CD4-positive, alpha-beta T cell (primary cell): Measurements from ENCODE around the gene VPS41. TPM values are rescaled to one million over a fixed set of nuclear protein-coding genes. Genes with fewer than 3 reads are reported as not detected.

Experiments
- ATAC-seq: fragments of 200-7000 bp; cut with Tn5 transposase; one replicate; pipeline ENCODE4 v1.10.0; 2022; ENCODE audit warnings: mild to moderate bottlenecking; ENCODE audit not compliant: poor library complexity
- CTCF ChIA-PET: fragments of 350-600 bp; sonication (Branson Sonifier 250); formaldehyde crosslinking; loops from one replicate; lab custom pipeline; 2021; ENCODE audit warnings: antibody characterized with exemption, inconsistent platforms; lab: Charles Lee
- POLR2A ChIA-PET: fragments of 350-600 bp; sonication (Branson Sonifier 250); formaldehyde crosslinking; loops from one replicate; lab custom pipeline; 2021; ENCODE audit warnings: antibody characterized with exemption, inconsistent platforms; lab: Charles Lee
- DNase-seq, 14 experiments: peaks; one replicate each; pipeline ENCODE4 v3.0.0-alpha.2; 2013 to 2020; ENCODE audit warnings: mixed read lengths in 2 of 14
- H3K27ac ChIP-seq, 2 donors: one replicate each; pipeline versions ENCODE4 v1.5.1 to v1.7.0; 2013; ENCODE audit warnings: low read length in 2 of 2, low read depth in 1 of 2, mild to moderate bottlenecking in 1 of 2
- H3K27me3 ChIP-seq, 2 experiments: 1 replicate in 1 of 2; 2 replicates in 1 of 2; pipeline versions ENCODE4 v1.6.1 to v1.7.0; 2013; ENCODE audit warnings: low read length in 2 of 2, control low read depth in 1 of 2, mild to moderate bottlenecking in 1 of 2, moderate library complexity in 1 of 2; ENCODE audit not compliant: insufficient read depth in 2 of 2, control insufficient read depth in 1 of 2
- H3K36me3 ChIP-seq: one replicate; pipeline ENCODE4 v1.6.1; 2013; ENCODE audit warnings: low read length, control low read depth; ENCODE audit not compliant: insufficient read depth
- H3K4me1 ChIP-seq: one replicate; pipeline ENCODE4 v1.6.1; 2013; ENCODE audit warnings: low read length, control low read depth; ENCODE audit not compliant: insufficient read depth
- H3K4me3 ChIP-seq: one replicate; pipeline ENCODE4 v1.5.1; 2013; ENCODE audit warnings: mild to moderate bottlenecking, low read length, moderate library complexity
- H3K9me3 ChIP-seq, 2 experiments: 1 replicate in 1 of 2; 2 replicates in 1 of 2; pipeline versions ENCODE4 v1.6.1 to v1.7.0; 2013; ENCODE audit warnings: low read length in 2 of 2, mild to moderate bottlenecking in 2 of 2, control low read depth in 1 of 2, moderate library complexity in 1 of 2; ENCODE audit not compliant: control insufficient read depth in 1 of 2, insufficient read depth in 1 of 2
- H3K27ac Mint-ChIP-seq: one replicate; pipeline ENCODE4 v1.8.0; 2020; ENCODE audit warnings: mixed read lengths
- H3K27me3 Mint-ChIP-seq: one replicate; pipeline ENCODE4 v1.8.0; 2021; ENCODE audit warnings: mixed read lengths
- H3K36me3 Mint-ChIP-seq: one replicate; pipeline ENCODE4 v1.8.0; 2021; ENCODE audit warnings: low read depth, mixed read lengths
- H3K4me1 Mint-ChIP-seq: one replicate; pipeline ENCODE4 v1.8.0; 2021; ENCODE audit warnings: low read depth, mixed read lengths
- H3K4me3 Mint-ChIP-seq: one replicate; pipeline ENCODE4 v1.8.0; 2020; ENCODE audit warnings: mild to moderate bottlenecking, mixed read lengths
- H3K9me3 Mint-ChIP-seq: one replicate; pipeline ENCODE4 v1.8.0; 2020; ENCODE audit warnings: mixed read lengths
- intact Hi-C, 2 experiments: fragments of 100-400 bp; cut with DNase I in 1 of 2; cut with micrococcal nuclease in 1 of 2; formaldehyde crosslinking; loops; one replicate each; pipeline versions ENCODE4 v1.15.1 to v1.9.0; 2023 to 2025; cut with DNase I, micrococcal nuclease
- total RNA-seq, 174 experiments: library from RNA in 2 of 174; stranded (reverse) in 2 of 174; gene quantifications; one replicate each; pipeline ENCODE4 v1.2.3 and lab custom pipeline; 2021 to 2026
- TF ChIP-seq, protein P1 (sequence below): fragments of 200-600 bp; IDR thresholded peaks from one replicate; pipeline ENCODE4 v1.8.0; 2022; ENCODE audit warnings: antibody characterized with exemption, mild to moderate bottlenecking

Gene VPS41
- total RNA-seq, 2 experiments from 2014 or later: 19.4 to 22.9 TPM

DNA sequence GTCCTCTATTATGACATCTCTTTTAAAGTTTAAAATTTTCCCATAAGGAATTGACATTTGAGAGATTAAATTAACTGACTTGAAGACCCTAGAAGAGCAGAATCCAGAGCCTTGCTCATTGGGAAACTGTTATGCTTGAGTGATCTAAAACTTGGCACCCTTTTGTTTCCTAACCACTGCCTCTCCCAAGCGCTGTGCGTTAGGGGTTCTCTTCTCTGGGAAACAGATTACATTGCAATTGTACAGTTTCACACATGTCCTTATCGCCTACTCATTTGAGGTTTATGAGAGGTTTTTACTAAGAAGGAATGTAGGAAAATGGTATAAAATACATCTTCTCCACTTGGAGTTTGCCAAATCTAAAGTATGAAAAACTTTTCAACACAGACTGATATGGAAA lies 151.1 kb downstream of the VPS41 start:
- H3K36me3 Mint-ChIP-seq: peaks cover 75% of the 10 kb centered on the region
- TF ChIP-seq, protein P1, sequence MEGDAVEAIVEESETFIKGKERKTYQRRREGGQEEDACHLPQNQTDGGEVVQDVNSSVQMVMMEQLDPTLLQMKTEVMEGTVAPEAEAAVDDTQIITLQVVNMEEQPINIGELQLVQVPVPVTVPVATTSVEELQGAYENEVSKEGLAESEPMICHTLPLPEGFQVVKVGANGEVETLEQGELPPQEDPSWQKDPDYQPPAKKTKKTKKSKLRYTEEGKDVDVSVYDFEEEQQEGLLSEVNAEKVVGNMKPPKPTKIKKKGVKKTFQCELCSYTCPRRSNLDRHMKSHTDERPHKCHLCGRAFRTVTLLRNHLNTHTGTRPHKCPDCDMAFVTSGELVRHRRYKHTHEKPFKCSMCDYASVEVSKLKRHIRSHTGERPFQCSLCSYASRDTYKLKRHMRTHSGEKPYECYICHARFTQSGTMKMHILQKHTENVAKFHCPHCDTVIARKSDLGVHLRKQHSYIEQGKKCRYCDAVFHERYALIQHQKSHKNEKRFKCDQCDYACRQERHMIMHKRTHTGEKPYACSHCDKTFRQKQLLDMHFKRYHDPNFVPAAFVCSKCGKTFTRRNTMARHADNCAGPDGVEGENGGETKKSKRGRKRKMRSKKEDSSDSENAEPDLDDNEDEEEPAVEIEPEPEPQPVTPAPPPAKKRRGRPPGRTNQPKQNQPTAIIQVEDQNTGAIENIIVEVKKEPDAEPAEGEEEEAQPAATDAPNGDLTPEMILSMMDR: no peak
- H3K27ac ChIP-seq: no peak overlapping the region
- ChIA-PET CTCF (no interaction called here), POLR2A (no interaction called here)
- H3K27ac Mint-ChIP-seq: no peak overlapping the region
- DNase-seq (no peak), ATAC-seq (no peak)
- peaks cover 53% of the 10 kb centered on the region for H3K36me3 ChIP-seq
- intact Hi-C loops: loop anchor here in 1 of 2 experiments (10.0 kb wide), 1 partner anchor 363 kb away; no protein-coding TSS in a partner anchor
- H3K4me1 ChIP-seq: no peaks in the 10 kb centered on the region
- H3K9me3 Mint-ChIP-seq: no peaks in the 10 kb centered on the region
- no peaks in the 10 kb centered on the region for H3K27me3 Mint-ChIP-seq
- no peaks in the 10 kb centered on the region for H3K27me3 ChIP-seq
- H3K9me3 ChIP-seq: no peaks in the 10 kb centered on the region
- no peaks in the 10 kb centered on the region for H3K4me1 Mint-ChIP-seq
- H3K4me3 Mint-ChIP-seq: no peak overlapping the region
- H3K4me3 ChIP-seq: no peak overlapping the region

GRCh38 chr7:38756521-38756920 lies 152.5 kb downstream of the VPS41 start:
- DNase-seq: no peak
- Mint-ChIP-seq H3K27ac (no peak overlapping the region), H3K36me3 (peaks cover 76% of the 10 kb centered on the region), H3K4me3 (no peak overlapping the region), H3K27me3 (no peaks in the 10 kb centered on the region), H3K4me1 (no peaks in the 10 kb centered on the region), H3K9me3 (no peaks in the 10 kb centered on the region)
- POLR2A ChIA-PET: no interaction called here
- ATAC-seq: no peak
- no peaks in the 10 kb centered on the region for H3K4me1 ChIP-seq
- CTCF ChIA-PET: no interaction called here
- TF ChIP-seq, protein P1: no peak
- H3K36me3 ChIP-seq: peaks cover 56% of the 10 kb centered on the region
- intact Hi-C loops: loop anchor here in 1 of 2 experiments (10.0 kb wide), 1 partner anchor 362 kb away; no protein-coding TSS in a partner anchor
- no peaks in the 10 kb centered on the region for H3K27me3 ChIP-seq
- no peaks in the 10 kb centered on the region for H3K9me3 ChIP-seq
- no peak overlapping the region for H3K27ac ChIP-seq
- H3K4me3 ChIP-seq: no peak overlapping the region

GRCh38 chr7:38753347-38753746 lies 155.6 kb downstream of the VPS41 start:
- ChIA-PET CTCF (no interaction called here), POLR2A (no interaction called here)
- Histone ChIP-seq H3K27ac (no peak overlapping the region), H3K9me3 (no peaks in the 10 kb centered on the region), H3K4me3 (no peak overlapping the region), H3K27me3 (no peaks in the 10 kb centered on the region), H3K4me1 (no peaks in the 10 kb centered on the region), H3K36me3 (peaks cover 55% of the 10 kb centered on the region)
- DNase-seq (no peak), ATAC-seq (no peak)
- Mint-ChIP-seq H3K4me3 (no peak overlapping the region), H3K27ac (no peak overlapping the region), H3K36me3 (peaks cover 86% of the 10 kb centered on the region), H3K9me3 (no peaks in the 10 kb centered on the region), H3K27me3 (no peaks in the 10 kb centered on the region), H3K4me1 (no peaks in the 10 kb centered on the region)
- TF ChIP-seq, protein P1: no peak
- intact Hi-C loops: loop anchor here (5.0 to 10.0 kb wide), 2 partner anchors 356 to 359 kb away; no protein-coding TSS in a partner anchor
